SK-N-SH (cell line): ENCODE results near the gene BRAT1. TPM values are rescaled to one million over a fixed set of nuclear protein-coding genes. Genes with fewer than 3 reads are reported as not detected.

ENCODE experiments used
- CTCF ChIA-PET: fragments of 300-600, 350-600 bp; formaldehyde crosslinking; extraction: SDS; loops from one replicate; lab custom pipeline; 2021; lab: Yijun Ruan, JAX
- POLR2A ChIA-PET: fragments of 350-600 bp; sonication (Branson Sonifier 250); formaldehyde crosslinking; extraction: SDS; loops from one replicate; lab custom pipeline; 2020; ENCODE audit warnings: antibody characterized with exemption, inconsistent platforms; lab: Yijun Ruan, JAX
- DNase-seq: peaks from one replicate; pipeline ENCODE4 v3.0.0; 2012
- H2AFZ ChIP-seq: fragments of 200-600 bp; sonication (generic); 2 replicates; pipeline ENCODE4 v1.8.1; 2016; ENCODE audit warnings: antibody characterized with exemption, mild to moderate bottlenecking, low read depth
- H3F3A ChIP-seq: fragments of 200-600 bp; sonication (generic); replicated peaks from 2 replicates; pipeline ENCODE3; 2016; ENCODE audit warnings: antibody characterized with exemption, mild to moderate bottlenecking; ENCODE audit not compliant: insufficient read depth
- H3K27ac ChIP-seq, 2 experiments: fragments of 200-500 bp in 1 of 2; fragments of 200-600 bp in 1 of 2; sonication (Bioruptor generic) in 1 of 2; sonication (generic), shearing (Covaris generic) in 1 of 2; 2 replicates each; pipeline versions ENCODE4 v1.5.1 to v1.6.1; 2014 to 2016; ENCODE audit warnings: low read depth in 2 of 2, inconsistent platforms in 1 of 2, low read length in 1 of 2, mild to moderate bottlenecking in 1 of 2, mixed read lengths in 1 of 2
- H3K27me3 ChIP-seq: fragments of 200-600 bp; sonication (generic), shearing (Covaris generic); 2 replicates; pipeline ENCODE4 v1.6.1; 2016; ENCODE audit warnings: mixed run types; ENCODE audit not compliant: insufficient read depth
- H3K36me3 ChIP-seq, 2 experiments: fragments of 200-500 bp in 1 of 2; fragments of 200-600 bp in 1 of 2; sonication (Bioruptor generic) in 1 of 2; sonication (generic) in 1 of 2; replicated peaks in 1 of 2; 2 replicates each; pipeline versions ENCODE3 to v1.5.1; 2014 to 2016; ENCODE audit warnings: low read length in 1 of 2, mild to moderate bottlenecking in 1 of 2; ENCODE audit not compliant: insufficient read depth in 2 of 2, control insufficient read depth in 1 of 2
- H3K4me1 ChIP-seq, 2 experiments: fragments of 200-500 bp in 1 of 2; fragments of 200-600 bp in 1 of 2; sonication (Bioruptor generic) in 1 of 2; sonication (generic), shearing (Covaris generic) in 1 of 2; 2 replicates each; pipeline versions ENCODE4 v1.5.1 to v1.6.1; 2014 to 2016; ENCODE audit warnings: low read depth in 1 of 2, low read length in 1 of 2, mixed run types in 1 of 2; ENCODE audit not compliant: insufficient read depth in 2 of 2, control insufficient read depth in 1 of 2
- H3K4me2 ChIP-seq: fragments of 200-600 bp; sonication (generic), shearing (Covaris generic); 2 replicates; pipeline ENCODE4 v1.6.1; 2017; ENCODE audit warnings: mixed run types
- H3K4me3 ChIP-seq, 2 experiments: fragments of 200-500 bp in 1 of 2; fragments of 200-600 bp in 1 of 2; sonication (Bioruptor generic) in 1 of 2; sonication (generic), shearing (Covaris generic) in 1 of 2; 2 replicates each; pipeline versions ENCODE4 v1.5.1 to v1.8.1; 2014 to 2016; ENCODE audit warnings: low read depth in 2 of 2, inconsistent platforms in 1 of 2, low read length in 1 of 2, mild to moderate bottlenecking in 1 of 2, mixed read lengths in 1 of 2, moderate library complexity in 1 of 2
- H3K79me2 ChIP-seq: fragments of 200-600 bp; sonication (generic); 2 replicates; pipeline ENCODE4 v1.8.1; 2017; ENCODE audit warnings: mild to moderate bottlenecking; ENCODE audit not compliant: insufficient read depth
- H3K9ac ChIP-seq: fragments of 200-600 bp; sonication (generic); 2 replicates; pipeline ENCODE4 v1.6.1; 2017; ENCODE audit warnings: mixed run types
- H3K9me2 ChIP-seq: fragments of 200-600 bp; sonication (generic); 2 replicates; pipeline ENCODE4 v1.6.1; 2017; ENCODE audit warnings: mixed run types
- H3K9me3 ChIP-seq: fragments of 200-600 bp; sonication (generic); 2 replicates; pipeline ENCODE4 v1.6.1; 2017; ENCODE audit warnings: mixed run types, mild to moderate bottlenecking, moderate library complexity
- H4K20me1 ChIP-seq: fragments of 200-600 bp; sonication (generic); 2 replicates; pipeline ENCODE4 v1.6.1; 2017; ENCODE audit warnings: mild to moderate bottlenecking, mixed run types; ENCODE audit not compliant: insufficient read depth
- EP300 ChIP-seq, 2 experiments: IDR thresholded peaks; 2 replicates each; pipeline versions ENCODE4 v1.4.0 to v1.6.1; 2012; ENCODE audit warnings: borderline replicate concordance in 1 of 2, low read depth in 1 of 2, low read length in 1 of 2
- EZH2phosphoT487 ChIP-seq: fragments of 200-600 bp; sonication (generic); IDR thresholded peaks from 2 replicates; pipeline ENCODE4 v1.6.1; 2017; ENCODE audit warnings: low read depth, mixed run types, mild to moderate bottlenecking, antibody characterized with exemption, moderate library complexity, borderline replicate concordance
- GABPA ChIP-seq: IDR thresholded peaks from 2 replicates; pipeline ENCODE4 v1.4.0; 2012; ENCODE audit warnings: low read depth, mild to moderate bottlenecking
- GATA2 ChIP-seq: sonication (generic); formaldehyde crosslinking; IDR thresholded peaks from 2 replicates; pipeline ENCODE4 v1.5.0; 2020; ENCODE audit warnings: mild to moderate bottlenecking, missing genetic modification reagents
- MEF2A ChIP-seq: IDR thresholded peaks from 2 replicates; pipeline ENCODE4 v1.4.0; 2012; ENCODE audit warnings: low read depth, borderline replicate concordance
- NFIC ChIP-seq: IDR thresholded peaks from 2 replicates; pipeline ENCODE4 v1.4.0; 2012; ENCODE audit warnings: borderline replicate concordance
- NRF1 ChIP-seq: IDR thresholded peaks from 2 replicates; pipeline ENCODE4 v1.6.1; 2012; ENCODE audit warnings: low read depth, mild to moderate bottlenecking, low read length
- PBX3 ChIP-seq: IDR thresholded peaks from 2 replicates; pipeline ENCODE4; 2012
- RAD21 ChIP-seq: IDR thresholded peaks from 2 replicates; pipeline ENCODE4 v1.6.1; 2012; ENCODE audit warnings: mild to moderate bottlenecking, low read length
- RCOR1 ChIP-seq: fragments of 150-350 bp; IDR thresholded peaks from 2 replicates; pipeline ENCODE4 v1.6.1; 2017; ENCODE audit warnings: antibody characterized with exemption, low read length
- REST ChIP-seq: IDR thresholded peaks from 2 replicates; pipeline ENCODE4 v1.6.1; 2012; ENCODE audit warnings: mild to moderate bottlenecking, low read depth, low read length, moderate library complexity
- RFX5 ChIP-seq: IDR thresholded peaks from 2 replicates; pipeline ENCODE4 v1.6.1; 2012; ENCODE audit warnings: mild to moderate bottlenecking, improper control_type of control experiment, low read length
- TAF1 ChIP-seq: IDR thresholded peaks from 2 replicates; pipeline ENCODE4 v1.6.1; 2012; ENCODE audit warnings: low read depth, mild to moderate bottlenecking, low read length, moderate library complexity, borderline replicate concordance
- YY1 ChIP-seq: IDR thresholded peaks from 2 replicates; pipeline ENCODE4 v1.4.0; 2012; ENCODE audit warnings: low read depth, mild to moderate bottlenecking
- WGBS: methylation state at CpG from one replicate; pipeline ENCODE4 v1.1.6; 2017; ENCODE audit warnings: low lambda C conversion rate; 5-methylcytosine and 5-hydroxymethylcytosine counted together
- polyA plus RNA-seq, 3 experiments: library from polyadenylated mRNA; depleted of rRNA; stranded (reverse); fragments of >200 nt; gene quantifications; 2 replicates each; pipeline ENCODE4 v1.2.3, GENCODE V29; 2012
- TF ChIP-seq, protein P1 (sequence below): fragments of 150-350 bp; IDR thresholded peaks from 2 replicates; pipeline ENCODE4 v1.6.1; 2016; ENCODE audit warnings: mild to moderate bottlenecking, low read depth, low read length
- TF ChIP-seq, protein P2 (sequence below): IDR thresholded peaks from 2 replicates; pipeline ENCODE4 v1.4.0; 2012; ENCODE audit warnings: low read depth

BRAT1 gene
- polyA plus RNA-seq, 1 of the 3 experiments (the other 2 are of a cell fraction): 36.2 TPM

- H3K27me3 ChIP-seq: no peaks in the 10 kb centered on the region
- no peak overlapping the region for H3K27ac ChIP-seq
- DNase-seq: no peak
- POLR2A ChIA-PET: no interaction called here
- no peaks in the 10 kb centered on the region for H4K20me1 ChIP-seq
- TF ChIP-seq EZH2phosphoT487: no peak
- no peak for TF ChIP-seq PBX3
- TF ChIP-seq RAD21: no peak
- TF ChIP-seq EP300 (IDR thresholded peaks at IDR 0.05; ENCODE audit: borderline replicate concordance in 1 of 2, low read depth in 1 of 2, low read length in 1 of 2): no peak
- TF ChIP-seq RFX5: no peak
- TF ChIP-seq NRF1: no peak
- no peak for TF ChIP-seq MEF2A
- TF ChIP-seq YY1: no peak
- TF ChIP-seq, protein P1, sequence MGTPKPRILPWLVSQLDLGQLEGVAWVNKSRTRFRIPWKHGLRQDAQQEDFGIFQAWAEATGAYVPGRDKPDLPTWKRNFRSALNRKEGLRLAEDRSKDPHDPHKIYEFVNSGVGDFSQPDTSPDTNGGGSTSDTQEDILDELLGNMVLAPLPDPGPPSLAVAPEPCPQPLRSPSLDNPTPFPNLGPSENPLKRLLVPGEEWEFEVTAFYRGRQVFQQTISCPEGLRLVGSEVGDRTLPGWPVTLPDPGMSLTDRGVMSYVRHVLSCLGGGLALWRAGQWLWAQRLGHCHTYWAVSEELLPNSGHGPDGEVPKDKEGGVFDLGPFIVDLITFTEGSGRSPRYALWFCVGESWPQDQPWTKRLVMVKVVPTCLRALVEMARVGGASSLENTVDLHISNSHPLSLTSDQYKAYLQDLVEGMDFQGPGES: no peak
- TF ChIP-seq, all 33 proteins: peak for 0
- H3K79me2 ChIP-seq: no peaks in the 10 kb centered on the region
- H3K4me1 ChIP-seq: peaks cover 5 to 19% of the 10 kb centered on the region in 2 experiments; a peak in 2 of 4 replicates
- H3K36me3 ChIP-seq: no peaks in the 10 kb centered on the region
- H3K4me2 ChIP-seq: no peak overlapping the region
- H3K4me3 ChIP-seq: no peak overlapping the region
- CTCF ChIA-PET: interaction anchor here (3.1 kb wide), 1 partner anchor 36 kb away, joined by 10 read pairs; no protein-coding TSS in a partner anchor
- whole genome bisulfite sequencing: 82% methylated on average over 6 of the region's 19 CpGs
- no peaks in the 10 kb centered on the region for H3K9me3 ChIP-seq
- H2AFZ ChIP-seq: no peak overlapping the region
- no peak overlapping the region for H3K9ac ChIP-seq
- peaks cover 7% of the 10 kb centered on the region for H3F3A ChIP-seq
- H3K9me2 ChIP-seq: no peaks in the 10 kb centered on the region
These were observed 50.4 kb downstream of the BRAT1 start for GRCh38 chr7:2504889-2505375.

DNA sequence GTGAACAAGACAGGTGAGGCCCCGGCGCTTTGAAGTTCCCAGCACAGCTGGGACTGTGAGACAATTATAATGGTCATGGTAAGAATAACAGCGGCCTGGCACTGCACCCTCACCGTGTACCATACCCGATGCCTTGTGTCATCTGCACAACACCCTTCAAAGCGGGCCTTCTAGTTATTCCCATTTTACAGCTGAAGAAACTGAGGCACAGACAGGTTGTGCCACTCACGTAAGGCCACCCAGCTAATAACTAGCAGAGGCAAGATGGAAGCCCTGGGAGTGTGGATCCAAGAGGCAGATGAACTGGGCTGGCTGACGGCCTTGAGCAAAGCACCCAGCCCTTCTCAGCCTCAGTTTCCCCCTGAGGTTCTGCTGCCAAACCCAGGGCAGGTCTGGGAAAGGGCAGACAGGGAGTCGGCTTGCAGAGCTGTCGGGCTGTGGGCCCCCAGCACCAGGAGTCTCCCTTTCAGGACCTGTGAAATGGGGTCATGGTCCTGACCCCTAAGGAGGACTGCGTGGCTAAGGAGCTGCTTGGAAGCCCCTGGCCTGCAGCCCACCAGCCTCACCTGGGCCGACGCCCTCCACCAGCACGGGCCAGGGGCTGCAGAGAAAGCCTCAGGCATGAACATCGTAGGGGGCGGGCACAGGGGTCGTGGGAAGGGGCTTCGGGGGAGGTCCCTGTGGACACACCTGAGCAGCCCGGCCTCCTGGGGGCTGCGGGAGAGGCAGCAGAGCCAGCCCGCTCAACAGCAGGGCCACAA, 51.0 kb downstream of the BRAT1 start:
- ChIA-PET POLR2A (no interaction called here), CTCF (interaction anchor here (0.7 to 3.1 kb wide), 2 partner anchors 36 to 609 kb away, joined by 3 to 10 read pairs; no protein-coding TSS in a partner anchor)
- Histone ChIP-seq H3K9me3 (no peaks in the 10 kb centered on the region), H3K4me2 (no peak overlapping the region), H3K4me3 (no peak overlapping the region), H3K9me2 (no peaks in the 10 kb centered on the region), H3K27ac (no peak overlapping the region), H3K36me3 (no peaks in the 10 kb centered on the region), H3K4me1 (peaks cover 5 to 15% of the 10 kb centered on the region in 2 experiments; a peak in 2 of 4 replicates), H2AFZ (no peak overlapping the region), H4K20me1 (no peaks in the 10 kb centered on the region), H3K9ac (no peak overlapping the region), H3K79me2 (no peaks in the 10 kb centered on the region), H3K27me3 (no peaks in the 10 kb centered on the region), H3F3A (peaks cover 7% of the 10 kb centered on the region)
- 86% methylated on average over 12 of the region's 21 CpGs for WGBS
- no peak for DNase-seq
- TF ChIP-seq RCOR1 (no peak), GABPA (no peak), YY1 (no peak), EZH2phosphoT487 (no peak), GATA2 (CRISPR knock-in tag) (no peak), RFX5 (no peak), TAF1 (no peak), REST (no peak), NFIC (no peak), PBX3 (no peak)
- TF ChIP-seq, protein P1: no peak
- TF ChIP-seq, protein P2, sequence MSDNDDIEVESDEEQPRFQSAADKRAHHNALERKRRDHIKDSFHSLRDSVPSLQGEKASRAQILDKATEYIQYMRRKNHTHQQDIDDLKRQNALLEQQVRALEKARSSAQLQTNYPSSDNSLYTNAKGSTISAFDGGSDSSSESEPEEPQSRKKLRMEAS: no peak
